ACHN (cell line): Measurements from ENCODE around the gene TRIM29.

Experiments
- DNase-seq: peaks from one replicate; pipeline ENCODE4 v3.0.0-alpha.2; 2015
- in situ Hi-C: cut with HindIII; loops from 2 replicates; pipeline ENCODE4 v1.10.0; 2017; ENCODE audit warnings: low sequenced_read_pairs, low pct_ligation_motif_present, low pct_unique_long_range_greater_than_20kb

Gene TRIM29

DNA sequence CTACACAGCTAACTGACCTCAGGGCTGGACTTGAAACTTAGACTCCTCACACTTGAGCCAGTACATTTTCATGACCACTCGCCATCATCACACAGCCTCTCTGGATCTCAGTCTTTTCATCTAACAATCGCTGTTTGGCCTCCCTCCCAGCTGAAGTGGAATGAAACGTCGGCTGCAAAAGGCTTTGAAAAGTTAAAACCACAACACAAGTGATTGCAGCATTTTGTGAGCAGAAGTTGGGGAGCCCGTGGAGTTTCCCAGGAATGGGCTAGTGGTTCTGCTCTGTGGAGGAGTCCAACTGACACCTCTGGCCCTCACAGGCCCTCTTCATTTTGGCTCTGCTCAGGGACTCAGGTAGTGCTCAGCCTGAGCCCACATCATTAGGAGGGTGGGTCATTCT is 35.9 kb upstream of the TRIM29 start:
- in situ Hi-C loops: no loop called here

GRCh38 chr11:120173019-120173705 is 35.2 kb upstream of the TRIM29 start:
- in situ Hi-C loops: no loop called here
- no peak for DNase-seq

More for the DNA sequence above, 35.9 kb upstream of the TRIM29 start:
- DNase-seq: no peak

GRCh38 chr11:120172054-120172911 is 34.4 kb upstream of the TRIM29 start:
- DNase-seq: peak; percentile 57
- in situ Hi-C loops: no loop called here

DNA sequence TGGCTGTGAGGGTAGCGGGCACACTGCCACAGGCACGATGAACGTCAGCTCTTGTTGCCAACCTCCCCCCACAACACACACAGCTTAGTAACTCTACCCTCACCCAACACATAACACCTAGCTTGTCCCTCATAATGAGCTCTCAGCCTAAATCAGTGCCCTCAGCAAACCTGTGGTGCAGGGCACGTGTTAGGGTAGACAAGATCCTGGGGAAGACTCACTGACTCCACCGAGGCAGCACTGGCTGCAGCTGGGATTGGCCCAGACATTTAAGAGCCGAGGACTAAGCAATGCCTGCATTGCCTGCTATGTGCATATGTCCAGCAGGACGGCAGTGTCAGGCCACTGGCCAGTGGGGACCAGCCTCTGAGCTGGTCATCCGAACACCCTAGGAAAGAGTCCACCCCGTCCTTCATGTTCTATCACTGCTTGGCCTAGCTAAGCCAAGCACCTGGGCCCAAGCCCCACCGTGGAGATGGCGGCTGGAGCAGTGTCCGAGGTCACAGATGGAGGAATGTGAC is 32.9 kb upstream of the TRIM29 start:
- DNase-seq: no peak
- in situ Hi-C loops: no loop called here

- in situ Hi-C loops: no loop called here
- no peak for DNase-seq
These were observed 32.2 kb upstream of the TRIM29 start for GRCh38 chr11:120169981-120170698.

DNA sequence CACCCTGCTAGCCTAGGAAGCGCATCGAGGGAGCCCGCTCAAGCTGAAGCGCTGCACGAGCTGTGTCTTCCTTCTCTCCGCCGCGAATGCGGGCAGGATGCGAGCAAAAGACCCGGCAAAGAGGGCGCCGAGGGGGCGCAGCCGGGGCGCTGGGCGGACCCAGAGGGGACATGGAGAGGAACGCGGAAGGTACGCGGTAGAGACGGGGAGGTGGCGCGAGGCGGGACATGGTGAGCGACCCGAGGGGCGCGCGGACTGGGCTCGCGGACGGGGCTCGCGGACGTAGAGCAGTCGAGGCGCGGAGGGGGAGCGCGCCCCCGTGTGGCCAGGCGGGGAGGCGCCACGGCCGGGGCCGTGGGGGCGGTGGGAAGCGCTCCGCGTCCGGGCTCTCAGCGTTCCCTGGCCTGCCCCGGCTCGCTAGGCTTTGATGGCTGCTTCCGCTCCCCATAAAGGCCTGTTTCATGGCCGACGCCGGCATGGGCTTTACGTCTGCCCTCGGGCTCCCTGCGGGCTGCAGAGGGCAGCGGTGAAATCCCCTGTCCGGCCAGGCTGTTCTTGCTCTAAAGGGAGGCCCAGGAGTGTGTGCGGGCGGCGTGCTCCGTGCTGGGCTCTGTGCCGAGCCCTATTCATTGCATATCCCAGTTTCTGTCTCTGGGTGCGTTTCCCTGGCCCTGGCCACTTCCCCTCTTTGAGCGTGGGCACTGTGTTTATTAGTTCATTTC is 31.2 kb upstream of the TRIM29 start:
- in situ Hi-C loops: no loop called here
- DNase-seq: peak; percentile 47

DNA sequence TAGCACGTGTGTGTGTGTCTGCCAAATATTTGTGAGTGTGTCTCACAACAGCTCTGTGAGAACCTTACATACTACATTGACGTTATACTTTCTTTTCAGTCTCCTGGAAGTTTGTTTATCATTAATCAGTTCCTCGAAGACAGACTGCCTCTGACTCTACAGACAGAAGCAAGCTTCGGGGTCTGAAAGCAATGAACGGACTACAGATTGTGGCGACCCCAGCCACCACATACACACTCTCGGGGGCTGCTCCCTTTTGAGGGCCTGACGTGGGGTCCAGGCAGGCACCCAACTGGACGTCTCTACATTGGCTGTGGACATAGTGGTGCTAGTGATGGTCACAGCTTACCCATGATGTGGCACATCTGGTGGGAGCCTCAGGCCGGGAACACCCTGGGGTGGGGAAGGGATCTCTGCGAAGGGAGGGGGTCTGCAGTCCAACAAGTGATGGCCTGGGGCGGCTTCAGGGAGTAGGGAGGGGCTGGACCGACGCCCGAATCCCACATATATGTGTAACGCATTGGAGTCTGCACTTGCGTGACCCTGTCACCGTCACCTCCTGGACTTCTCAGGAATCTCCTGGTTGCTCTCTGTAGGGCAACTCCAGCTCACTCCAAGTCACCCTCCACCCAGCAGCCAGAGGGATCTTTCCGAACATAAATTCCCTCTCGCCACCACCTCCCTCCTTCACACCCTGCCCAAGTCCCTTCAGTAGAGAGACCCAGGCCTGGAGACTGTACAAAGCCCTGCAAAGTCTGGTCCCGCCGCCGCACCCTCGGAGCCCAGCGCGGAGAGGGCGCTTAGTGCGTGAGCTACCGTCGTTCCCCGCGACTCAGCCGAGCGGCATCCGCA is 30.4 kb upstream of the TRIM29 start:
- DNase-seq: no peak
- in situ Hi-C loops: no loop called here

DNA sequence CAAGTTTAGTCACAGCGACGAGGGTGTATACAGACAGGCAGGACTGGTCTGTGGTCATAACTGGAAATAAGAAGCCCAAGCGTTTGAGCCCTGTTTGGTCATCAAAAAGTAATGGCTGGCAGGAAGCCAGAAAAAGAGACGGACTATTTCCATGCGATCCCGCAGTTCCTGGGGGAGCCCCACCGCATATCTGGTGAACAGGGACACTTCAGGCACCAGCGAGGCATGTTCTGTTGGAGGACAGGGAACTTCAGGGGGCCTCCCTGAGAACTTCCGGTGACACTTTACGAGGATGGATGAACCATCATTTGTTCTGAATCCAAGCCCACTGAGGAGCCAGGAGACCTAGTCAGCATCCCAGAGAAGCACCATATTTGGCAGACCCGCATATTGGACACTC is 29.7 kb upstream of the TRIM29 start:
- DNase-seq: no peak
- in situ Hi-C loops: no loop called here

- in situ Hi-C loops: no loop called here
- DNase-seq: no peak
These were observed 22.5 kb upstream of the TRIM29 start for GRCh38 chr11:120160436-120160835.

- no peak for DNase-seq
These were observed 15.3 kb upstream of the TRIM29 start for GRCh38 chr11:120153221-120153620.

DNA sequence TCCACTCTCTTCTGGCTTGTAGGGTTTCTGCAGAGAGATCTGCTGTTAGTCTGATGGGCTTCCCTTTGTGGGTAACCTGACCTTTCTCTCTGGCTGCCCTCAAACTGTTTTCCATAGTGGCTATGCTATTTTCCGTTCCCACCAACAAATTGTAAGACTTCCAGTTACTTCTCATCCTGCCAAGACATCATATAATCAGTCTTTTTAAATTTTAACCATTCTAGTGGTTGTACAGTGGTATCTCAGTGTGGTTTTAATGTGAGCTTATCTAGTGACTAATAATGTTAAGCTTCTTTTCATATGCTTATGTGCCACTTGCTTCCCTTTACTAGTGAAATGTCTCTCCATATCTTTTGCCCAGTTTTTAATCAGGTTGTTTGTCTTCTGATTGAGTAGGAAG is 13.6 kb upstream of the TRIM29 start:
- DNase-seq: no peak
- in situ Hi-C loops: no loop called here

More at GRCh38 chr11:120153221-120153620, 15.3 kb upstream of the TRIM29 start:
- in situ Hi-C loops: no loop called here

DNA sequence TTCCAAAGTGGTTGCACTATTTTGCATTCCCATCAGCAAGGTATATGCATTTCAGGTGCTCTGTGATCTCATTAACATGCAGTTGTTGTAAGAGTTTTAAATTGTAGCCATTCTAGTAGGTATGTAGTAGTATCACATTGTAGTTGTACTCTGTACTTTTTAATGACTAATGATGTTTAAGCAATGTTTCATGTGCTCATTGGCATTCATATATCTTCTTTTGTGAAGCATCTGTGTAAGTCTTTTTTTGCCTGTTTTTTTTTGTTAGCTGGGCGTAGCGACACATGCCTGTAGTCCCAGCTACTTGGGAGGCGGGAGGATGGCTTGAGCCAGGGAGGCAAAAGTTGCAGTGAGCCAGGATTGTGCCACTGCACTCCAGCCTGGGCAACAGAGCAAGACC is 11.3 kb upstream of the TRIM29 start:
- in situ Hi-C loops: no loop called here
- DNase-seq: no peak

- no peak for DNase-seq
- in situ Hi-C loops: no loop called here
These were observed 10.0 kb upstream of the TRIM29 start for GRCh38 chr11:120147950-120148270.

GRCh38 chr11:120147094-120147949 is 9.4 kb upstream of the TRIM29 start:
- in situ Hi-C loops: no loop called here
- no peak for DNase-seq

DNA sequence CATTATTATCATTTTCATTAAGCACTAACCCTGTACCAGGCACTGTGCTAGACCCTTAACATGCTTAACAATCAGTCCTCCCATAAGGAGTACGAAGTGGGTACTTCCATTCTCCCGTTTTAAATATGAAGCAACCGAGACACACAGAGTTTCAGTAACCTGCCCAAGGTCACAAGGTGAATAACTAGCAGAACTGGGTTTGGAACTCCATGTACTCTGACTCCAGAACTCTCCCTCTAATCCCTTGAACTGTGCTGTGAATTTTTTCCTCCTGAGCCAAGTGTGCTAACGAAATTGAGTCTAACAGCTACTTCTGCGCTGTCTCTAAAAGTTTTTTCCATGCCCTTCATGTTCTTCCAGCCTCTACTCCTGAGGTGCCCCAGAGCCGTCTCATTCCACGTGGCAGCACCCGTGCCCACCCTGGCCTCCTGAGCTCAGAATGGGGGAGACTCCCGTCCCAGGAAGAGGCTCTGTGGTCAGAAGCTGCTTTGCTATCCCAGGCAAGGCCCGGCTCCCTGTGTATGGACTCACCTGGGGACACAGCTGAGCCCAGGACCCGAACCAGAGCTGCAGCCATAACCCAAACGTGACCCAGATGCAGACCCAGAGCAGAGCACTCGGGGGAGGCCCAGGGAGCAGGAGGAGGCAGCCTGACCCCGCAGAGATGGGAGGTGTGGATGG is 8.6 kb upstream of the TRIM29 start:
- in situ Hi-C loops: no loop called here
- DNase-seq: no peak

DNA sequence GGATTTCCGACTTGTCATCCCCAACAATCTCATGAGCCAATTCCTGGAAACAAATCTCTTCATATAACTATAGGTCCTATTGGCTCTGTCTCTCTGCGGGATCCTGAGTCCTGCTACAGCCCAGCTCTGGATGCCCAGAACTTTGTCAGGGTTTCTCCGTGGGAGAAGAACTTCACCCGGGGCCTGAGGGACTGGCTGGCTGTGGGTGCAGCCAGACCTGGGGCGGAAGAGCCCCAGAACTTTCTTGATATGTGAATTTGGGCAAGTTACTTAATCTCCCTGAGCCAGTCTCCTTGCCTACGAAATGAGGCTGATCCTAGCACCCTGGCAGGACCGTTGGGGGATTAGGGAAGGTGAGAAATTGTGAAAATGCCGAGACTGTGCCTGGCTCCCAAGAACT is 6.6 kb upstream of the TRIM29 start:
- DNase-seq: no peak
- in situ Hi-C loops: no loop called here
